SK-N-SH (cell line): Measurements from ENCODE around the gene ZNF555.

Source experiments
- EP300 ChIP-seq, 2 experiments: IDR thresholded peaks; 2 replicates each; pipeline versions ENCODE4 v1.4.0 to v1.6.1; 2012; ENCODE audit warnings: borderline replicate concordance in 1 of 2, low read depth in 1 of 2, low read length in 1 of 2
- FOXM1 ChIP-seq: IDR thresholded peaks from 2 replicates; pipeline ENCODE4 v1.4.0; 2012; ENCODE audit warnings: low read depth, mild to moderate bottlenecking
- PBX3 ChIP-seq: IDR thresholded peaks from 2 replicates; pipeline ENCODE4; 2012
- RAD21 ChIP-seq: IDR thresholded peaks from 2 replicates; pipeline ENCODE4 v1.6.1; 2012; ENCODE audit warnings: mild to moderate bottlenecking, low read length
- SMC3 ChIP-seq: IDR thresholded peaks from 2 replicates; pipeline ENCODE4 v1.6.1; 2012; ENCODE audit warnings: low read depth, low read length, improper control_type of control experiment
- YY1 ChIP-seq: IDR thresholded peaks from 2 replicates; pipeline ENCODE4 v1.4.0; 2012; ENCODE audit warnings: low read depth, mild to moderate bottlenecking
- TF ChIP-seq, protein P1 (sequence below): fragments of 200-600 bp; sonication (generic); IDR thresholded peaks from 2 replicates; pipeline ENCODE4 v1.6.1; 2017; ENCODE audit warnings: antibody characterized with exemption, mild to moderate bottlenecking, moderate library complexity
- TF ChIP-seq, protein P2 (sequence below): fragments of 150-350 bp; IDR thresholded peaks from 2 replicates; pipeline ENCODE4 v1.6.1; 2017; ENCODE audit warnings: antibody characterized with exemption, low read length, low read depth, borderline replicate concordance
- TF ChIP-seq, protein P3 (sequence below): IDR thresholded peaks from 2 replicates; pipeline ENCODE4 v1.4.0; 2012; ENCODE audit warnings: low read depth, borderline replicate concordance

GRCh38 chr19:2866495-2867024 is 25.3 kb downstream of the ZNF555 start:
- TF ChIP-seq, protein P1, sequence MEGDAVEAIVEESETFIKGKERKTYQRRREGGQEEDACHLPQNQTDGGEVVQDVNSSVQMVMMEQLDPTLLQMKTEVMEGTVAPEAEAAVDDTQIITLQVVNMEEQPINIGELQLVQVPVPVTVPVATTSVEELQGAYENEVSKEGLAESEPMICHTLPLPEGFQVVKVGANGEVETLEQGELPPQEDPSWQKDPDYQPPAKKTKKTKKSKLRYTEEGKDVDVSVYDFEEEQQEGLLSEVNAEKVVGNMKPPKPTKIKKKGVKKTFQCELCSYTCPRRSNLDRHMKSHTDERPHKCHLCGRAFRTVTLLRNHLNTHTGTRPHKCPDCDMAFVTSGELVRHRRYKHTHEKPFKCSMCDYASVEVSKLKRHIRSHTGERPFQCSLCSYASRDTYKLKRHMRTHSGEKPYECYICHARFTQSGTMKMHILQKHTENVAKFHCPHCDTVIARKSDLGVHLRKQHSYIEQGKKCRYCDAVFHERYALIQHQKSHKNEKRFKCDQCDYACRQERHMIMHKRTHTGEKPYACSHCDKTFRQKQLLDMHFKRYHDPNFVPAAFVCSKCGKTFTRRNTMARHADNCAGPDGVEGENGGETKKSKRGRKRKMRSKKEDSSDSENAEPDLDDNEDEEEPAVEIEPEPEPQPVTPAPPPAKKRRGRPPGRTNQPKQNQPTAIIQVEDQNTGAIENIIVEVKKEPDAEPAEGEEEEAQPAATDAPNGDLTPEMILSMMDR = no peak
- TF ChIP-seq YY1 (no peak), FOXM1 (no peak), RAD21 (no peak), SMC3 (no peak), PBX3 (no peak), EP300 (IDR thresholded peaks at IDR 0.05; ENCODE audit: borderline replicate concordance in 1 of 2, low read depth in 1 of 2, low read length in 1 of 2) (no peak)
- TF ChIP-seq, protein P2, sequence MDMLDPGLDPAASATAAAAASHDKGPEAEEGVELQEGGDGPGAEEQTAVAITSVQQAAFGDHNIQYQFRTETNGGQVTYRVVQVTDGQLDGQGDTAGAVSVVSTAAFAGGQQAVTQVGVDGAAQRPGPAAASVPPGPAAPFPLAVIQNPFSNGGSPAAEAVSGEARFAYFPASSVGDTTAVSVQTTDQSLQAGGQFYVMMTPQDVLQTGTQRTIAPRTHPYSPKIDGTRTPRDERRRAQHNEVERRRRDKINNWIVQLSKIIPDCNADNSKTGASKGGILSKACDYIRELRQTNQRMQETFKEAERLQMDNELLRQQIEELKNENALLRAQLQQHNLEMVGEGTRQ = no peak
- TF ChIP-seq, protein P3, sequence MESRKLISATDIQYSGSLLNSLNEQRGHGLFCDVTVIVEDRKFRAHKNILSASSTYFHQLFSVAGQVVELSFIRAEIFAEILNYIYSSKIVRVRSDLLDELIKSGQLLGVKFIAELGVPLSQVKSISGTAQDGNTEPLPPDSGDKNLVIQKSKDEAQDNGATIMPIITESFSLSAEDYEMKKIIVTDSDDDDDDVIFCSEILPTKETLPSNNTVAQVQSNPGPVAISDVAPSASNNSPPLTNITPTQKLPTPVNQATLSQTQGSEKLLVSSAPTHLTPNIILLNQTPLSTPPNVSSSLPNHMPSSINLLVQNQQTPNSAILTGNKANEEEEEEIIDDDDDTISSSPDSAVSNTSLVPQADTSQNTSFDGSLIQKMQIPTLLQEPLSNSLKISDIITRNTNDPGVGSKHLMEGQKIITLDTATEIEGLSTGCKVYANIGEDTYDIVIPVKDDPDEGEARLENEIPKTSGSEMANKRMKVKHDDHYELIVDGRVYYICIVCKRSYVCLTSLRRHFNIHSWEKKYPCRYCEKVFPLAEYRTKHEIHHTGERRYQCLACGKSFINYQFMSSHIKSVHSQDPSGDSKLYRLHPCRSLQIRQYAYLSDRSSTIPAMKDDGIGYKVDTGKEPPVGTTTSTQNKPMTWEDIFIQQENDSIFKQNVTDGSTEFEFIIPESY = no peak
